Measurements from ENCODE around the gene F5.
"Not testable (repeated sequence)": the region's sequence is repeated elsewhere in the genome, so short reads cannot be mapped to it uniquely, and the experiment has no call there.

Gene F5

DNA sequence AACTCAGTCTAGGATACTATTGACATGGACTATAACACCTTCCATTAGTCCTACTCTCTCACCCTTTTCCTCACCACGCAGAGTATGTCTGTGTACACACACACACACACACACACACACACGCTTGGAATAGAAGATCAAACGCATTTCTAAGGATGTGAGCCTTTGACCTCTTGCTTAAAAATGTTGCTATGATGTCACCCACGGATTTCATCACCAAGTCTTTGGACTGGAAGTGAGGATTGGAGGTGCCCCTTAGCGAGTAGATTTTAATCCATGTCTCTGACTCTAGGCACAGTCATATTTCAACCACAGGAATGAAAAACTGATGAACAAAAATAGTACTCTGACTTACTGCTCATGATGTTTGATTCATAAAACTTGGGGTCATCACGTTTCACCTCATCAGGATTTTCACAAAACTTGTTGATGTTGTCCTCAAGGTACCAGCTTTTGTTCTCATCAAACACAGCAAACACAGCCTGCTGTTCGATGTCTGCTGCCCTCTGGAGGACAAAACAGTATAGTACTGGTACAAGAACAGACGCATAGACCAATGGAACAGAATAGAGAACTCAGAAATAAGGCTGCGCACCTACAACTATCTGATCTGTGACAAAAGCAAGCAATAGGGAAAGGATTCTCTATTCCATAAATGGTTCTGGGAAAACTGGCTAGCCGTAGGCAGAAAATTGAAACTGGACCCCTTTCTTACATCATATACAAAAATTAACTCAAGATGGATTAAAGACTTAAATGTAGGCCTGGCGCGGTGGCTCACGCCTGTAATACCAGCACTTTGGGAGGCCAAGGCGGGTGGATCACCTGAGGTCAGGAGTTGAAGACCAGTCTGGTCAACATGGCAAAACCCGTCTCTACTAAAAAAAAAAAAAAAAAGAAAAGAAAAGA lies 39.9 kb downstream of the F5 start:
- peak in 1 of 2 donors; percentile 55 for DNase-seq (ENCODE audit: low read depth in 1 of 2, low spot score in 1 of 2)

DNA sequence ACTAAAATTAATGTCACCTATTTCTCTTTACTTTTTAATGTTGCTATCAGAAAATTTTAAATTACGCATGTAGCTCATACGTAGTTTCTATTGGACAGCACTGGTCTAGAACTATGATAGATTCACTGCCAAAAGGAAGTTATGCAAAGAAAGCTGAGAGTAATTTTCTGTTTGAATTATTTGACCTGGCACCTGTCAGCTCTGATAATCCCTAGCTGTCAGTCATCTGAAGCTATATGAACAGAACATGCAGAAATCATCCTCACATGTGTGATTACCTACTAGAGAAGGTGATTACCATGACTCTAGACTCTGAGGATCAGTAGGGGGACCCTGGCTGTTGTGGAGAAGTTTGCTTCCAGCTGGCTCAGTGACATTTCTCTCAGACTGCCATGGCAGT lies 40.8 kb downstream of the F5 start:
- no peak for DNase-seq (ENCODE audit: low read depth in 1 of 2, low spot score in 1 of 2)

DNA sequence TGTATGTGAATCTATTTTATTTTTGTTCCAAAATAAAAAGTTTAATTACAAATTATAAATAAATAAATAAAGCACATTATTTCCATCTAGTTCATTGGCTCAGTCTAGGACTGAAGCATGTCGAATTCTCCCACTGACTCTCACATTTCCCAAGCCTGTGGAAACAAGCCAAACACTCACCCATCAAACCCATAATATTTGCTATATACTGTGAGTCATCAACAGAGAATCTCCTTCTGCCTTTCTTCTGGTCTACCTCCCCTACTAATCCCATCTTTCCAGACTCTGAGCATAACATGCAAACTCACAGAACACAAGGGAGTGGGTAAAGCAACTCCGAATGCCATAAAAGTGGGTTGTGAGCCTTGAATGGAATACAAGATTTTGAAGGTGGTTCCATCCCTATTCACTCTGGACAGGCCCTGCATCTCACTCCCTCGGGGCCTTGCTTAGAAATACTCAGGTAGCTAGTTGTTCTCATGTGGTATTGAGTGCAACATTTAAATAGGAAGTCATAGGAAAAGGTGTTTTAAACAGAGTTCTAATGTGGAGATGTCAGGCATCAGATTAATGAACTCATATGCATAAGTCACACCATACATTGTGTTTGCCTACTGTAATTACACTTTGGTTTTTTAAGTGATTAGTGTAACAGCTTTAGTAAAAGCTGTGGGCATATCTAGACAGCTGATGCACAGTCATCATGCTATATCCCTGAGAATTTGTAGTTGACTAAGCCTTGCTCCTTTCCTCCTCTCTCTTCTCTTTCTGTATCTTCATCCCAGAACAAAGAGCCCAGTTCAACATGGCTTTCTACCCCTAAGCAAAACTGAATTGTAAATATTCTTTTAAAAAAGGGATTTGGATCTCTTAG lies 47.0 kb downstream of the F5 start:
- DNase-seq (ENCODE audit: low read depth in 1 of 2, low spot score in 1 of 2), result no peak

DNA sequence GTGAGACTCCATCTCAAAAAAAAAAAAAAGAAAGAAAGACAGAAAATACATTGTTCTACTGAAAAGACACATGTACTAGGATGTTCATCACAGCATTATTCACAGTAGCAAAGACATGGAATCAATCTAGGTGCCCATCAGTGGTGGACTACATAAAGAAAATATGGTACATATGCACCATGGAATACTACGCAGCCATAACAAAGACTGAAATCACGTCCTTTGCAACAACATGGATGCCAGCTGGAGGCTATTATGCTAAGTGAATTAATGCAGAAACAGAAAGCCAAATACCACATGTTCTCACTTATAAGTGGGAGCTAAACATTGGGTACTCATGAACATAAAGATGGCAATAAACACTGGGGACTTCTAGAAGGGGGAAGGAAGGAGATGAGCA lies 51.6 kb downstream of the F5 start:
- no peak for DNase-seq (ENCODE audit: low read depth in 1 of 2, low spot score in 1 of 2)

DNA sequence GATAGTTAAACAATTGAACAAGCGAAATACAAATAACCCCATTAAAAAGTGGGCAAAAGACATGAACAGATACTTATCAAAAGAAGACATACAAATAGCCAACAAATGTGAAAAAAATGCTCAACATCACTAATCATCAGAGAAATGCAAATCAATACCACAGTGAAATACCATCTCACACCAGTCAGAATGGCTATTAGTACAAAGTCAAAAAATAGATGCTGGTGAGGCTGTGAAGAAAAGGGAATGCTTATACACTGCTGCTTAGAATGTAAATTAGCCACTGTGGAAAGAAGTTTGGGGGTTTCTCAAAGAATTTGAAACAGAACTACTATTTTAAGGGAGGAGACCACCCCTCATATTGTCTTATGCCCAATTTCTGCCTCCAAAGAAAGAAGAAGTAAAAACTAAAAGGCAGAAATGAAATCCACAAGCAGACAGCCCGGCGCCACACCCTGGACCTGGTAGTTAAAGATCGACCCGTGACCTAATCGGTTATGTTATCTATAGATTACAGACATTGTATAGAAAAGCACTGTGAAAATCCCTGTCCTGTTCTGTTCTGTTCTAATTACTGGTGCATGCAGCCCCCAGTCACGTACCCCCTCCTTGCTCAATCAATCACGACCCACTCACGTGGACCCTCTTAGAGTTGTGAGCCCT lies 52.6 kb downstream of the F5 start:
- DNase-seq (ENCODE audit: low read depth in 1 of 2, low spot score in 1 of 2), result not testable (repeated sequence)

DNA sequence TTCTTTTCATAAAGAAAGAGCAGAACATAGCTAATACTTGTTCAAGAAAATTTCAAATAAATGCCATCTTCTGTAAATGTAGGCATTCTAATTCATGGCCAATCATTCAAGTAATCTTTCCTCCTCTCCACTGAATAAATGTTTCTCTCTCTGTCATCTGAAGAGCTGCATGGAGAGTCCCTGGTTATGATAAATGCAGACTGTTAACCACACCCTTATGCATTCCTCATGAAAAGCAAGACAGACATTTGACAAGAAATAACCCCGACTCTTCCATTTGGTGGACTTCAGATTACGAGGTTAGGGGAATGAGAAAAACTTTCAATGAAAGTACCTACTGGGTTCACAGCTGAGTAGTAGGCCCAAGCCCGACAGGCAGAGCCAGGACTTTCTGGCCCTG lies 55.8 kb downstream of the F5 start:
- no peak for DNase-seq (ENCODE audit: low read depth in 1 of 2, low spot score in 1 of 2)

DNA sequence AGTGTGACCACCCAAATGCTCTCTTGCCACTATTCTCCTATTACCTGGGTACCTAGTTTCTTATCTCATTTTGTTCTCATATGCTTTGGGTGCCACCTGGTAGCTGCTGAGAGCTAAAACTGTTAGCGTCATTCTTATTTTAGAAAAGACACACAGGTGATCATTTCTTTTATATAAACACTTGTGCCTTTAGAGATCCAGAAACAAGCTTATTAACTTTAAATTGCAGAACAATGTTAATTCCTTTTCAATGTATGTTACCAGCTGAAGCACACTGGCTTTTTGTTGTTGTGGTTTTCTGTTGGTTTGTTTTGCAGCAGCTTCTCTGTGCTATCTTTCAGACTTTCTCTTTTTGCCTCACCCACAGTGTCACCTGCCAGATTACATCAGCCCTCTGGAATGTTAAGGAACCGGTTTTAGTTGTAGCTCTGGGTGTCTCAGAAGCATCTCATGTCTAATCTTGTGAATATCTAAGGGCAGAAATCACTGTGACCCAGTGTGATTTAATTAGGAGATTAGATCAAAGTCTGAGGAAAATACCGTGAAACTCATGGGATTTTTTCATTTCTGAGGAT lies 57.1 kb downstream of the F5 start:
- DNase-seq (ENCODE audit: low read depth in 1 of 2, low spot score in 1 of 2), result no peak

DNA sequence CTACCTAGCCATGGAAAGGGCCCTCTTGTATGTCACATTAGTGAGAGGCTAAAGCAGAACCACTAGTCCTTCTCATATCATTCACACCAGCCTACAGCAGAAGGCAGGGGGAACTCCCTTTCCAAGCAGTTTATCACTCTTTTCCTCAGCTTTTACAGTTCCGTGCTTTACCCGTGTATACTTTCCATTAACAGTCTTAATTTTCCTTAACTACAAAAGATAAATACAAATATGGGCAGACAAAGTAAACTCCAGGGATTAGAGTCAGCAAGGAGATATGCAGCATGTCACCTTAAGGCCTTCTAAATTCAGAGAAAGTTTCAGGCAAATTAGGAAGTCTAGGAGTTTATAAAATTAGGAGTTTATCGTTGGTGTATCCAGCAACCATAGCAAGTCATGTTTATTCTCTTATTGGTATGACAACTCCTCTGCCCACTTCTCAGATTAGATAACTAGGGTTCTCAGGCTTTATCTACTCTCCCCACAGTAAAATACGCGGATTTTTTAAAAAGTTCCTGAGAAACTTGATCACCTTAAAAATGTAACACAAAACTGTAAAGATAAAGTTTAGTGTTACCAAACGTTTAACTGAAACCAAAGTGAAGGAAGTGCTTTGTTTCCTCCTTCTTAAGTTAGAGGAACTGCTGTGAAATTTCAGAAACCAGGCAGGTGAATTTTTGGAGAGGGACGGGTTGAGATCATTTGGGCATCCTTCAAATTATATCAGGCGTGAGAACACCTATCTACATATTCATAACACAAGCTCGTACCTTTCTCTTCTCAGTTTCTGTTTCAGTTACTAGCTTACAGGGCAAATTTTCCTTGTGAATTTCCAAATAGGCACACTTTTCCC lies 57.8 kb downstream of the F5 start:
- DNase-seq (ENCODE audit: low read depth in 1 of 2, low spot score in 1 of 2), result no peak

DNA sequence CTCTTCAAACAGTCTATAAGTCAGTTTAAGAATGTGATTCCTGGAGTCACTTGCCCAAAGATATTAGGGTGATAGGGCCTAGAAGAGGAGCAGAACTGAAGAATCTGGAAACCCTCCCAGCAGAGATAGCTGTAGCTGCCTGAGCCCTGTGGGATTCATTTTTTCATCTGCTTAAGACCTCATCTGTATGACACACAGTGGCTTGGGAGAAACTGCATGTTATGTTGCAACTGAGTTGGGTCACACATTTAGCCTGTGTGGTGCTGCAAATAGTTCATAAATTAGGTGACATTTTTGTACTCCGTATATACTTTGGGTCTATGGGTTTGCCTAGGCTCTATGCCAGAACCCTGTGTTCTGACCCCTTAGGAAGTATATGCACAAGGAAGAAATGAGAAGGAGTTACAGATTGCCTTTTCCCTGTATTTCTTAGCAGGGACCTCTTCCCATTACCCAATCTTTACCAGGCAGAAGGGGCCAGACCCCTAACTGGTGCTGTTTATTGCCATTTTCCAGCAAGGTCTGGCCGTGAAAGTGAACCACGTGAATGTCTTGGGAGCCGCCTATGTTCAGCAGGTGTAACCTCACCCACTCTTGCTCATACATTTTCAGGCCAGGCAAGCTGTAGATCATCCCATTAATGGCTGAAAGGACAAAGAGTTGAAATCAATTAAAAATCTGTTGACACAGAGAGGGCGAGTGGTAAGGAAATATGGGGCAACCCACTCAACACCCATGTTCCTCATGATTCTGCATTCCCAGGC lies 58.6 kb downstream of the F5 start:
- no peak for DNase-seq (ENCODE audit: low read depth in 1 of 2, low spot score in 1 of 2)

DNA sequence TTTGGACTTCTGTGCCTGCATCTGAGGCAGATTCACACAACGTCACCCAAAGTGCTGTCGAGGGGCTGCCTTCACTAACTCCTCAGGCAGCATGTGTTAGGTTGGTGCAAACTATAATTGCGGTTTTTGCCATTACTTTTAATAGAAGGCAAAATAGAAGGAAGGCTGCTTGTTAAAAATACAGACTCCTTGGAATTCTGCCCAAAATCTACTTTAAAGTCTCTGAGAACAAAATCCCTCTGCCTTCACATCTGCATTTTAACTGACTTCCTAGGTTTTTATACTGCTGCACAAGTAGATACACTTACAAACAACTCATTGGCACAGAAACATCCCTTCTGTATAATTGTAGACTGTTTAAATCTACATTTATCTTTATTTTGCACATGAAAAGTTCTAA lies 59.3 kb downstream of the F5 start:
- no peak for DNase-seq (ENCODE audit: low read depth in 1 of 2, low spot score in 1 of 2)

DNA sequence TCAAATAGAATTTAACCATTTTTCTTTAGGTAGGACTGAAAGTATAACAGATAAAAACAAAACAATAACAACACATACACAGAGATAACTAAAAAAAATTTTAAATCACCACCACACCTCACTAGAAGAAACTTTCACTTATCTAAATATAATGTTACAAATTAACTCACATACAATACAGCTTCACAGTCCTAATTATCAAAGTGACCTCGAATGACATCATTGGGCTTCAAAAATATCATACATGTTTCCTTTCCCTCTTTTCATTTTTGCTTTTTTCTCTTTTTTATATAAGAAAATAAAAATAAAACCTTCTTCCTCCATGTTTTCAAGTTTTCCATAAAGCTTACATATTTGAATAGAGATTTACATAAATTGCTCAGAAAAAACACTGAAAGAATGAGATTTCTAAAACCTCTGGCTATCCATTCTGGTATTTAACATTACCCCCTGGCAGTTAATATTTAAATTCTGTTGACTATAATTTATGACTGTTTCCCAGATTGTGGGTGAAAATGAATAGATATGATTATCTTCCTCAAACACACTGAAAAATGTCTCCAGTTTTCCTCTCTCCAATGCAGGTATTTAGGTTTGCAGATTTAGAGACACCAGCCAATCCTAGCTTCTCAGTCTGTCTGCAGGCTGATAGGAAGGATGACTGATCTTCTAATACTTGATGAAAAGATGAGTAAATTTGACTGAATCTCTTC lies 60.0 kb downstream of the F5 start:
- no peak for DNase-seq (ENCODE audit: low read depth in 1 of 2, low spot score in 1 of 2)

DNA sequence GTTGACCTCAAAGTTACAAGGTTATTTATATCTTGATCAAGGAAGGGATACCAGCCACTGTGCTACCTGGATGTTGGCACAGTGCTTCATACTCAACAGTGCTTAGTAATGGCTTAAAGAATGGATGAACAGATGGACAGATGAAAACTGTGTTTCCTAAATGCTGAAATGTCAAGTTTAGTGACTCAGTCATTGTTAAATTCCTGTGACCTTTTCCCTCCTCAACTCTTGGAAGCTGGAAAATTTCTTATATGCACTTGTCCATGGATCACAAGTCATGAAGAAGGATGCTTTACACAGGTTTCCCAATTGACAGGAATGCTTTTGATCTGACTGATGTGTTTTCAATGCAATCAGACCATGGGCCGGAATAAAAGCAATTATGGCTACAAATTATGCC lies 60.9 kb downstream of the F5 start:
- DNase-seq (ENCODE audit: low read depth in 1 of 2, low spot score in 1 of 2), result no peak

DNA sequence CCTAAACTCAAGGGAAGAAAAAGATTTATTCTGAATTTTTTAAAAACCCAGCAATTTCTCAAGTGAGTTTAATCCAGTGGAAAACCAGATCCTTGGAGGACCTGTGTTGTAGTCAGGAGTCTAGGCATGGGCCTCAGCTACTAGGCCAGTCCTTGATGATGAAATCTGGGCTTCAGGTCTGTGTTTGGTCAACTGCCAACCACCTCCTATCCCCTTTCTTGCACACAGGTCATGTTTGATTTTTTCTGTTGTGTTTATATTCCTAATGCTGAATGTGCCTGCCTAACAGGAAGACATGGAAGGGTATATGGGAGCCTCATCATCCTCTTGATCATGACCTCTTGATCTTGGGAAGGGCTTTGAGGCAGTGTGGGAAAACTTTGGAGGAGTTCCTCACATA lies 62.4 kb downstream of the F5 start:
- DNase-seq (ENCODE audit: low read depth in 1 of 2, low spot score in 1 of 2), result no peak

DNA sequence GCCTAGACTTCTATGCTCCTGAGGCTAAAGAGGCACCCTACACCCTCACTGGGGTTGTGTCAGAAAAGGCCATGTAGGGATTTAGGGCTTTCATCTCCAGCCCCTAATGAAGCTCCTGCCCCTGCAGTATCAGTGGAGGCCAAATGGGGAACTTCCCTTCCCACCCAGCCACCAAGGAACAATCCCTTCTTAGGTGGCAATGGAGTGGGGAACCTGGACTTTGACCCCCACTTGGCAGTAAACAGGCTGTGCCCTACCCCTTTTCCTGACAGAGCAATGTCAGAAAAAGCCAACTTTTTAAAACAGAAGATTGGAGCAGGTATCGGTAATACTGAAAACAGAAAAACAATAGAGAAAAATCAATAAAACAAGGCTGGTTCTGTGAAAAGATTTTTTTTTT lies 65.1 kb downstream of the F5 start:
- DNase-seq (ENCODE audit: low read depth in 1 of 2, low spot score in 1 of 2), result no peak

DNA sequence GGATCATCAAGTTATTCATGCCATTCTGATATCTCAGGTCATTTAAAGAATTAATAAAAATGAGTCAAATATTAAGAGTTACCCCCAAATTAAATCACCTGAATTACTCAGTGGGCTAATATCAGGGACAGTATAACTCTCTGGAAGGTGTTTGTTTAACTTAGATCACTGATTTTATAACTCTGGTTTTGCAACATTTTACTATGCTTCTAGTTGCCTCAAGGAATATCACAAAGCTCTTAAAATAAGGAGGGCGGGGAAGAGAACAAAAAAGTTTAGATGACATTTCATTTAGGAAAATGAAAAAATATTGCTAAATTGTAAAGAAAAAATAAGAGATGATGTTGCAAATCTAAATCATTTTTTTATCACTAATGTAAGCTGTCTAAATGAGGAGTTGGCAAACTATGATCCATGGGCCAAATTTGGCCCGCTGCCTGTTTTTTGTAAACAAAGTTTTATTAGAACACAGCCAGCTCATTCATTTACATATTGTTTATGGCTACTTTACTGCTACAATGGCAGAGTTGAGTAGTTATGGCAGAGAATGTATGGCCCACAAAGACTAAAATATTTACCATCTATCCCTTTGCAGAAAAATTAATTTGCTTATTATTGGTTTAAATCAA lies 68.6 kb downstream of the F5 start:
- DNase-seq (ENCODE audit: low read depth in 1 of 2, low spot score in 1 of 2), result no peak

DNA sequence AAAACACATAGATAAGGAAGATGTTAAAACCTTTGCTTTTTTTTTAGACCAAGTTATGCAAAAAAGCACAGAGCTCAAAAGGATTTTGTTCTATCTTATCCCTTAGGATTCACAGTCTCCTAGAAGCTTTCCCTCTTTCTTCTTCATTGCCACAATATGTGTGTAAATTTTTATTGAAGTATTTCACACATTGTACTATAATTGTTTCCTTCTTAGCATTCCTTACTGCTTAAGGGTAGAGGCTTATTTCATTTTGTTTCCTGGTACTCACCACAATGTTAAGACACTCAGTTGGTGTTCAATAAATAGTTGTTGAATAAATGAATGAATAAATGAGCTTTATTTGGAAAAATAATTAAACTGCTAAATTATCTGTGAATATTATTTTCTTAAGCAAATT lies 70.6 kb downstream of the F5 start:
- DNase-seq (ENCODE audit: low read depth in 1 of 2, low spot score in 1 of 2), result no peak

DNA sequence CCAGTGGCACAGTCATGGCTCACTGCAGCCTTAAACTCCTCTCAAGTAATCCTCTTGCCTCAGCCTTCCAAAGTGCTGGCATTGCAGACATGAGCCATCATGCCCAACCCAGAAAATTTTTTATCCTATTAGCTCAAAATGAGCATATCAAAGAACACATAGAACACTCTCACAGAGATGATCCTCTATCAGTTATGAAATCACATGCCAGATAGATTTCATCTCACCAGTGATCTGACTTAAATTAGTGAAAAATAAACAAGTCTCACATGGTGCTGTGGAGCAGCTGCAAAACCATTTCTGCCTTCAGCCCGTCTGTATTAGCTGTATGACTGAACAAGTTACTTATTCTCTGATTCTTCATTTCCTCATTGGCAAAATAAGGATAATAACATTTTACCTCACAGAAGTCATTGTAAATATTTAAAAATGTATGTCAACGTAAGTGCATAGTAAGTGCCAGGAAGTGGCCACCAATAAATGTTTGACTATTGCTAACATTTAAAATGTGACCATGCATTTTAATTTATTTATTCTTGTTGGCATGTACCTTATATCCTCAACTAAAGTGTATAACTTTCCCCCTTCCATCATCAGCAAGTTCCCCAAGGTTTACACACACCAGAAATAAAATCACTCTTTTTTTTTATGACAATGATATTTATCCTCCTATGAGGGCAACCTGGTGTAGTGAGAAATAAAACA lies 71.6 kb downstream of the F5 start:
- DNase-seq (ENCODE audit: low read depth in 1 of 2, low spot score in 1 of 2), result no peak

DNA sequence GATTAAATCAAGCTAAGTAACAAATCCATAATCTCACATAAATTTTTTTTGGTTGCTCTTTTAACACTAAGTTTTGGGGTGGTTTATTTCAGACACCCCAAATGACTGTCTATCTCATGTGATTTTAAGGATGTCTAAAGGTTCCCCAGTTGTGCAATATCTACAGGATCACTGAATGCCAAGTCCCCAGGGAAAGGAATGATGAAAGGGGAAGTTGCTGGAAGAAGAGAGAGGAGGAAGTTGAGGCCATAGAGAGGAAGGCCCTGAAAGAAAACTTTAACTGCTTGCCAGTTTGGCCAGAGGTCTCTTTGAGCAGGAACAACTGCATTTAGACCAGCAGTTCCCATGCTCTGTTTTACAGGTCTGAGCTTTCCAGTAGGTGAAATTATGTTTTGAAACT lies 73.1 kb downstream of the F5 start:
- DNase-seq (ENCODE audit: low read depth in 1 of 2, low spot score in 1 of 2), result no peak

Data from activated CD4-positive, alpha-beta T cell treated with anti-CD3 and anti-CD28 coated beads, Interleukin-2, amount 50 U/mL, for 24 hours (primary cell).